GM20000 (cell line): ENCODE data around the gene KCNH2.

ENCODE experiments used
- DNase-seq: peaks from one replicate; pipeline ENCODE4 v3.0.0; 2012; ENCODE audit warnings: low spot score
- CTCF ChIP-seq: IDR thresholded peaks from 2 replicates; pipeline ENCODE4 v1.5.1; 2012; ENCODE audit warnings: mild to moderate bottlenecking, control low read depth; ENCODE audit errors: extremely low read depth, missing control alignments

Gene KCNH2

GRCh38 chr7:150946421-150947240 is 31.5 kb downstream of the KCNH2 start:
- no peak for DNase-seq
- TF ChIP-seq CTCF = no peak

GRCh38 chr7:150945853-150946420 is 32.2 kb downstream of the KCNH2 start:
- DNase-seq = no peak

GRCh38 chr7:150945171-150945852 is 32.8 kb downstream of the KCNH2 start:
- DNase-seq = no peak
- no peak for TF ChIP-seq CTCF

More at GRCh38 chr7:150945853-150946420, 32.2 kb downstream of the KCNH2 start:
- no peak for TF ChIP-seq CTCF

GRCh38 chr7:150944066-150945042 is 33.8 kb downstream of the KCNH2 start:
- TF ChIP-seq CTCF = no peak
- DNase-seq = no peak

- no peak for TF ChIP-seq CTCF
- no peak for DNase-seq
These were observed 34.7 kb downstream of the KCNH2 start for GRCh38 chr7:150943453-150943814.

GRCh38 chr7:150942591-150943452 is 35.3 kb downstream of the KCNH2 start:
- no peak for TF ChIP-seq CTCF
- no peak for DNase-seq
